ENCODE measurements around the gene SORL1.

The SORL1 gene

DNA sequence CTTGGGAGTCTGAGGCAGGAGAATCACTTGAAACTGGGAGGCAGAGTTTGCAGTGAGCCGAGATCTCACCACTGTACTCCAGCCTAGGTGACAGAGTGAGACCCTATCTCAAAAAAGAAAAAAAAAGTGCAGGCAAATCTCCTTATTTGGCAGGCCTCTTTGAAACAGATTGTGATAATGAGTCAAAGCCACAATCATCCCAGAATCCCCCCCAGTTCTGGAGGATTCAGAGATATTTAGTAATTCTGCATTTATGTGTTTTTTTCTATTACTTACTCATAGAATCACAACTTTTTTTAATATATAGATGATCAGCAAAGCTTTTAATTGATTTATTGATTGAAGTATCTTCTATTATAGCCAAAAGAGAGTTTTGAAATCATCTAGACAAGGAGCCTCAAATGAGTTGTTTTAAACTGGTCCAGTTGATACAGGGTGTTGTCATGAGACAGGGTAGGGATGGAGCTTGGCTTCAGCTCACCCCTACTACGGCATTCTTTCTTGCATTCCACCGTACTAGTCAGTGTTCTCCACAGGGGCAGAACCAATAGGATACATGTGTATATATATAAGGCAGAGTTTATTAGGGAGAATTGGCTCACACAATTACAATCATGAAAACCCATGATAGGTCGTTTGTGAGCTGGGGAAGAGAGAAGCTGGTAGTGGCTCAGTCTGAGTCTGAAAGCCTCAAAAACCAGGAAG, 39.3 kb upstream of the SORL1 start:
- TF ChIP-seq, protein P1, sequence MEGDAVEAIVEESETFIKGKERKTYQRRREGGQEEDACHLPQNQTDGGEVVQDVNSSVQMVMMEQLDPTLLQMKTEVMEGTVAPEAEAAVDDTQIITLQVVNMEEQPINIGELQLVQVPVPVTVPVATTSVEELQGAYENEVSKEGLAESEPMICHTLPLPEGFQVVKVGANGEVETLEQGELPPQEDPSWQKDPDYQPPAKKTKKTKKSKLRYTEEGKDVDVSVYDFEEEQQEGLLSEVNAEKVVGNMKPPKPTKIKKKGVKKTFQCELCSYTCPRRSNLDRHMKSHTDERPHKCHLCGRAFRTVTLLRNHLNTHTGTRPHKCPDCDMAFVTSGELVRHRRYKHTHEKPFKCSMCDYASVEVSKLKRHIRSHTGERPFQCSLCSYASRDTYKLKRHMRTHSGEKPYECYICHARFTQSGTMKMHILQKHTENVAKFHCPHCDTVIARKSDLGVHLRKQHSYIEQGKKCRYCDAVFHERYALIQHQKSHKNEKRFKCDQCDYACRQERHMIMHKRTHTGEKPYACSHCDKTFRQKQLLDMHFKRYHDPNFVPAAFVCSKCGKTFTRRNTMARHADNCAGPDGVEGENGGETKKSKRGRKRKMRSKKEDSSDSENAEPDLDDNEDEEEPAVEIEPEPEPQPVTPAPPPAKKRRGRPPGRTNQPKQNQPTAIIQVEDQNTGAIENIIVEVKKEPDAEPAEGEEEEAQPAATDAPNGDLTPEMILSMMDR (IDR thresholded peaks at IDR 0.05; ENCODE audit: control insufficient read depth, insufficient read depth, low read depth, low read length, missing control alignments) = no peak

GRCh38 chr11:121414141-121414913, 37.8 kb upstream of the SORL1 start:
- DNase-seq (ENCODE audit: low read depth) = no peak
- H3K4me3 ChIP-seq (ENCODE audit: control insufficient read depth, low read depth, low read length) = no peak overlapping the region
- TF ChIP-seq, protein P1 (IDR thresholded peaks at IDR 0.05; ENCODE audit: control insufficient read depth, insufficient read depth, low read depth, low read length, missing control alignments) = no peak

More for the DNA sequence above, 39.3 kb upstream of the SORL1 start:
- H3K4me3 ChIP-seq (ENCODE audit: control insufficient read depth, low read depth, low read length) = no peak overlapping the region
- no peak for DNase-seq (ENCODE audit: low read depth)

- no peak overlapping the region for H3K4me3 ChIP-seq (ENCODE audit: control insufficient read depth, low read depth, low read length)
- DNase-seq (ENCODE audit: low read depth) = no peak
- TF ChIP-seq, protein P1 (IDR thresholded peaks at IDR 0.05; ENCODE audit: control insufficient read depth, insufficient read depth, low read depth, low read length, missing control alignments) = no peak
Observed at GRCh38 chr11:121415856-121416255, 36.3 kb upstream of the SORL1 start.

DNA sequence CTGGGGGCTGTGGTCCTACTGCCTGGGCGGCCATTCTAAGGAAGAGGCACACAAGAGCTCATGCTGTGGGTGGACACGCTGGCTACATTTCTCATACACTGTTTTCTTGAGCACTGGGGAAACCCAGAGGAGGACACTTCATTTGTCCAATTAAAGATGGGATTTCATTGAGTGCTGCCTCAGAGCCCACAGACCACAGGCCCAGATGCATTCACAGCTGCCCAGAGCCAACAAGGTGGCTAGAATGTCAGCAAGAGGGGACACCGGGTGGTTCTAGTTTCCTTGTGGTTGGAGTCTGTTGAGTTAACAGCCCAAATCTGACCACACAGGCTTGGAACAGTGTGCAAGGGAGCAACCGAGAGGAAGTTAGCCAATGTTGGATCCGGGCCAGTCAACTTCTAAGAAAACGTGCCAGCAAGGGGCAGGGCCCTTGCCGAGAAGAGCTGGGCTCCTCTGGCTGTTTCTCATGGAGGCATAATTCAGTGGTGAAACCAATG, 35.0 kb upstream of the SORL1 start:
- no peak overlapping the region for H3K4me3 ChIP-seq (ENCODE audit: control insufficient read depth, low read depth, low read length)
- TF ChIP-seq, protein P1 (IDR thresholded peaks at IDR 0.05; ENCODE audit: control insufficient read depth, insufficient read depth, low read depth, low read length, missing control alignments) = no peak
- peak; percentile 81 for DNase-seq (ENCODE audit: low read depth)

- DNase-seq (ENCODE audit: low read depth) = no peak
- TF ChIP-seq, protein P1 (IDR thresholded peaks at IDR 0.05; ENCODE audit: control insufficient read depth, insufficient read depth, low read depth, low read length, missing control alignments) = no peak
- H3K4me3 ChIP-seq (ENCODE audit: control insufficient read depth, low read depth, low read length) = no peak overlapping the region
Observed at GRCh38 chr11:121417607-121418006, 34.5 kb upstream of the SORL1 start.

DNA sequence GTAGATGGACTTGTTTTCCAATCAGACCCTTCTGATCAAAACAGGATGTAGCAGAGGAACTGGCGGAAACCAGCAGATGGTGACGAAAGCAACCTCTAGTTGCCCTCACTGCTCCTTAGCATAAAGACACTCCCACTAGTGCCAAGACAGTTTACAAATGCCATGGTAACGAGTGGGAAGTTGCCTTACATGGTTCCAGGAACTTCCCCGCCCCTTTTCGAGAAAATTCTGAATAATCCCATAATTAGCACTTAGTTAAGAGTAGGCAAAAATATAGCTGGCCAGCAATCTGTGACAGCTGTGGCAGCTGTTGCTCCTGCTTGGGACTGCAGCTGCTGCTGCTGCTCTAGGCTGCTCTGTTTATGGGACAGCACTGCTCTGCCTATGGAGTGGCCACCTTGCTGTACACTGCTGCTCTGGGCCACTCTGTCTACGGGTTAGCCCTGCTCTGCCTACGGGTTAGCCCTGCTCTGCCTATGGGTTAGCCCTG, 33.4 kb upstream of the SORL1 start:
- no peak overlapping the region for H3K4me3 ChIP-seq (ENCODE audit: control insufficient read depth, low read depth, low read length)
- TF ChIP-seq, protein P1 (IDR thresholded peaks at IDR 0.05; ENCODE audit: control insufficient read depth, insufficient read depth, low read depth, low read length, missing control alignments) = no peak
- no peak for DNase-seq (ENCODE audit: low read depth)
